ENCODE results near the gene AP5Z1.

Gene AP5Z1

GRCh38 chr7:4765776-4766490, 9.5 kb upstream of the AP5Z1 start:
- DNase-seq (ENCODE audit: low read depth in 2 of 2, low spot score in 1 of 2), result no peak

- no peak for DNase-seq (ENCODE audit: low read depth in 2 of 2, low spot score in 1 of 2)
Observed at GRCh38 chr7:4766666-4767519, 8.5 kb upstream of the AP5Z1 start.

GRCh38 chr7:4768597-4769569, 6.5 kb upstream of the AP5Z1 start:
- no peak for DNase-seq (ENCODE audit: low read depth in 2 of 2, low spot score in 1 of 2)

- no peak for DNase-seq (ENCODE audit: low read depth in 2 of 2, low spot score in 1 of 2)
Observed at GRCh38 chr7:4769761-4770160, 5.7 kb upstream of the AP5Z1 start.

GRCh38 chr7:4770886-4771285, 4.5 kb upstream of the AP5Z1 start:
- no peak for DNase-seq (ENCODE audit: low read depth in 2 of 2, low spot score in 1 of 2)

- DNase-seq (ENCODE audit: low read depth in 2 of 2, low spot score in 1 of 2), result no peak
Observed at GRCh38 chr7:4771737-4772136, 3.7 kb upstream of the AP5Z1 start.

- no peak for DNase-seq (ENCODE audit: low read depth in 2 of 2, low spot score in 1 of 2)
Observed at GRCh38 chr7:4772306-4772705, 3.1 kb upstream of the AP5Z1 start.

GRCh38 chr7:4774007-4774406, 1.4 kb upstream of the AP5Z1 start:
- no peak for DNase-seq (ENCODE audit: low read depth in 2 of 2, low spot score in 1 of 2)

GRCh38 chr7:4774658-4775249, 669 bp upstream of the AP5Z1 start:
- peak in 1 of 2 donors; percentile 4 for DNase-seq (ENCODE audit: low read depth in 2 of 2, low spot score in 1 of 2)

- DNase-seq (ENCODE audit: low read depth in 2 of 2, low spot score in 1 of 2), result peak; percentile 14 to 16
Observed at GRCh38 chr7:4775848-4776623, 613 bp downstream of the AP5Z1 start.

GRCh38 chr7:4779118-4779517, 3.7 kb downstream of the AP5Z1 start:
- no peak for DNase-seq (ENCODE audit: low read depth in 2 of 2, low spot score in 1 of 2)

- DNase-seq (ENCODE audit: low read depth in 2 of 2, low spot score in 1 of 2), result no peak
Observed at GRCh38 chr7:4781366-4782069, 6.1 kb downstream of the AP5Z1 start.

GRCh38 chr7:4782333-4783291, 7.2 kb downstream of the AP5Z1 start:
- DNase-seq (ENCODE audit: low read depth in 2 of 2, low spot score in 1 of 2), result no peak

GRCh38 chr7:4783292-4783652, 7.8 kb downstream of the AP5Z1 start:
- no peak for DNase-seq (ENCODE audit: low read depth in 2 of 2, low spot score in 1 of 2)

- DNase-seq (ENCODE audit: low read depth in 2 of 2, low spot score in 1 of 2), result no peak
Observed at GRCh38 chr7:4783762-4784351, 8.4 kb downstream of the AP5Z1 start.

GRCh38 chr7:4784799-4785198, 9.4 kb downstream of the AP5Z1 start:
- no peak for DNase-seq (ENCODE audit: low read depth in 2 of 2, low spot score in 1 of 2)

- no peak for DNase-seq (ENCODE audit: low read depth in 2 of 2, low spot score in 1 of 2)
Observed at GRCh38 chr7:4785371-4785770, 9.9 kb downstream of the AP5Z1 start.

- DNase-seq (ENCODE audit: low read depth in 2 of 2, low spot score in 1 of 2), result no peak
Observed at GRCh38 chr7:4786015-4786414, 10.6 kb downstream of the AP5Z1 start.

All from stimulated activated CD8-positive, alpha-beta memory T cell treated with anti-CD3 and anti-CD28 coated beads, Interleukin-4, amount 100 ng/mL, for 4 hours (primary cell).